DOHH2 (cell line): ENCODE results near the gene OR10A3.

Experiments used
- CTCF ChIP-seq: fragments of 200-600 bp; sonication (generic); IDR thresholded peaks from one replicate; pipeline ENCODE4 v1.5.1; 2014; ENCODE audit warnings: antibody characterized with exemption, mild to moderate bottlenecking, low read depth, low read length; ENCODE audit not compliant: poor library complexity, severe bottlenecking
- EZH2phosphoT487 ChIP-seq: fragments of 200-600 bp; sonication (generic); IDR thresholded peaks from 2 replicates; pipeline ENCODE4 v1.6.1; 2017; ENCODE audit warnings: borderline replicate concordance, mild to moderate bottlenecking, antibody characterized with exemption, low read length, moderate library complexity, mixed read lengths

- TF ChIP-seq CTCF (no peak), EZH2phosphoT487 (no peak)
Measured at GRCh38 chr11:7982582-7983119, 41.1 kb upstream of the OR10A3 start.
